Gastrocnemius medialis (tissue), 4 donors: Measurements from ENCODE around the gene EFCAB6.

Experiments
- POLR2A ChIP-seq, 2 donors: fragments of 450-650 bp; IDR thresholded peaks; one replicate each; pipeline ENCODE4 v1.6.1; 2017; ENCODE audit warnings: antibody characterized with exemption in 2 of 2, mild to moderate bottlenecking in 2 of 2, moderate library complexity in 2 of 2
- TF ChIP-seq, protein P1 (sequence below), 5 experiments: fragments of 450-650 bp in 3 of 5; fragments of 200-600 bp in 2 of 5; sonication (generic) in 2 of 5; IDR thresholded peaks in 4 of 5; conservative IDR thresholded peaks in 1 of 5; 1 replicate in 4 of 5; 2 replicates in 1 of 5; pipeline ENCODE4 v1.5.1; 2016 to 2019; ENCODE audit warnings: antibody characterized with exemption in 5 of 5, mild to moderate bottlenecking in 3 of 5, moderate library complexity in 3 of 5

DNA sequence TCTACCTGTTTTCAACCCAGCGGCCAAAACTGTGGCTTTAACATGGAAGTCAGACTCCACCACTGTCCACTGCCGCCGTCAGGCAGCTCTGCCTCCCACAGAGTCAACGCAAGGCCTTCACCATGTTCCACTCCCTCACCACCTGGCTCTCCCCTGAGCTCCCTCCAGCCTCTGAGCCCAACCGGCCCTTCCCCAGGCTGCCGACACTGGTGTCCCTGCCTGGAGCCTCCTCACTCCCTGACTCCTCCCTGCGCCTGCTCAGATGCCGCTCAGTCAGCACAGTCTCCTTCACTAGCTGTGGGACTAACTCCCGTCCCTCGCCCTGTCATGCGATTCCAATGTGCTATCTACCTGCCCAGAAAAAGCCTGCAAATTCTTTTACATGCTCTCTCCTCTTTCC is 33.9 kb upstream of the EFCAB6 start:
- TF ChIP-seq, protein P1, sequence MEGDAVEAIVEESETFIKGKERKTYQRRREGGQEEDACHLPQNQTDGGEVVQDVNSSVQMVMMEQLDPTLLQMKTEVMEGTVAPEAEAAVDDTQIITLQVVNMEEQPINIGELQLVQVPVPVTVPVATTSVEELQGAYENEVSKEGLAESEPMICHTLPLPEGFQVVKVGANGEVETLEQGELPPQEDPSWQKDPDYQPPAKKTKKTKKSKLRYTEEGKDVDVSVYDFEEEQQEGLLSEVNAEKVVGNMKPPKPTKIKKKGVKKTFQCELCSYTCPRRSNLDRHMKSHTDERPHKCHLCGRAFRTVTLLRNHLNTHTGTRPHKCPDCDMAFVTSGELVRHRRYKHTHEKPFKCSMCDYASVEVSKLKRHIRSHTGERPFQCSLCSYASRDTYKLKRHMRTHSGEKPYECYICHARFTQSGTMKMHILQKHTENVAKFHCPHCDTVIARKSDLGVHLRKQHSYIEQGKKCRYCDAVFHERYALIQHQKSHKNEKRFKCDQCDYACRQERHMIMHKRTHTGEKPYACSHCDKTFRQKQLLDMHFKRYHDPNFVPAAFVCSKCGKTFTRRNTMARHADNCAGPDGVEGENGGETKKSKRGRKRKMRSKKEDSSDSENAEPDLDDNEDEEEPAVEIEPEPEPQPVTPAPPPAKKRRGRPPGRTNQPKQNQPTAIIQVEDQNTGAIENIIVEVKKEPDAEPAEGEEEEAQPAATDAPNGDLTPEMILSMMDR (IDR thresholded peaks at IDR 0.05 in 4 of 5, conservative IDR thresholded peaks at IDR 0.05 in 1 of 5), result no peak
- no peak for TF ChIP-seq POLR2A (IDR thresholded peaks at IDR 0.05)
